ENCODE data around the gene VDR. TPM values are rescaled to one million over a fixed set of nuclear protein-coding genes. Genes with fewer than 3 reads are reported as not detected.

Gene VDR
- total RNA-seq, 1 donor from 2014 or later, result not detected

GRCh38 chr12:47938093-47938492 is 33.3 kb upstream of the VDR start:
- Mint-ChIP-seq H3K4me3 (no peak overlapping the region), H3K27me3 (ENCODE audit: insufficient read depth, low read depth) (peaks cover 4% of the 10 kb centered on the region), H3K4me1 (peaks cover 9% of the 10 kb centered on the region), H3K27ac (no peak overlapping the region), H3K36me3 (no peaks in the 10 kb centered on the region), H3K9me3 (no peaks in the 10 kb centered on the region)
- Histone ChIP-seq H2AFZ (replicated peaks) (no peak overlapping the region), H3K9ac (no peak overlapping the region), H3K36me3 (no peaks in the 10 kb centered on the region), H4K20me1 (ENCODE audit: low read depth) (no peaks in the 10 kb centered on the region), H3K9me3 (ENCODE audit: low read depth) (no peaks in the 10 kb centered on the region), H3F3A (ENCODE audit: low read depth) (no peaks in the 10 kb centered on the region), H3K27ac (no peak overlapping the region), H3K4me1 (no peaks in the 10 kb centered on the region), H3K4me3 (no peak overlapping the region), H3K27me3 (peaks cover 8% of the 10 kb centered on the region), H3K4me2 (no peak overlapping the region), H3K79me2 (ENCODE audit: low read depth) (no peaks in the 10 kb centered on the region)
- DNase-seq (ENCODE audit: low spot score), result no peak
- no peak for TF ChIP-seq CTCF (IDR thresholded peaks at IDR 0.05)
- no peak for TF ChIP-seq EZH2phosphoT487 (IDR thresholded peaks at IDR 0.05)
- TF ChIP-seq EZH2 (IDR thresholded peaks at IDR 0.05), result no peak

GRCh38 chr12:47935184-47935583 is 30.4 kb upstream of the VDR start:
- Histone ChIP-seq H3K4me1 (no peaks in the 10 kb centered on the region), H3F3A (ENCODE audit: low read depth) (no peaks in the 10 kb centered on the region), H3K4me3 (no peak overlapping the region), H3K79me2 (ENCODE audit: low read depth) (no peaks in the 10 kb centered on the region), H3K27me3 (no peaks in the 10 kb centered on the region), H3K9me3 (ENCODE audit: low read depth) (no peaks in the 10 kb centered on the region), H2AFZ (replicated peaks) (no peak overlapping the region), H3K36me3 (no peaks in the 10 kb centered on the region), H3K27ac (no peak overlapping the region), H3K4me2 (no peak overlapping the region), H4K20me1 (ENCODE audit: low read depth) (no peaks in the 10 kb centered on the region), H3K9ac (no peak overlapping the region)
- H3K4me1 Mint-ChIP-seq, result no peaks in the 10 kb centered on the region
- H3K4me3 Mint-ChIP-seq, result no peak overlapping the region
- peaks cover 3% of the 10 kb centered on the region for H3K27me3 Mint-ChIP-seq (ENCODE audit: insufficient read depth, low read depth)
- no peak for TF ChIP-seq CTCF (IDR thresholded peaks at IDR 0.05)
- TF ChIP-seq EZH2phosphoT487 (IDR thresholded peaks at IDR 0.05), result no peak
- no peak for TF ChIP-seq EZH2 (IDR thresholded peaks at IDR 0.05)
- H3K27ac Mint-ChIP-seq, result no peak overlapping the region
- no peaks in the 10 kb centered on the region for H3K9me3 Mint-ChIP-seq
- DNase-seq (ENCODE audit: low spot score), result no peak
- no peaks in the 10 kb centered on the region for H3K36me3 Mint-ChIP-seq

- H2AFZ ChIP-seq (replicated peaks), result no peak overlapping the region
- DNase-seq (ENCODE audit: low spot score), result no peak
- no peaks in the 10 kb centered on the region for H3K36me3 ChIP-seq
- Mint-ChIP-seq H3K4me1 (no peaks in the 10 kb centered on the region), H3K9me3 (no peaks in the 10 kb centered on the region), H3K27me3 (ENCODE audit: insufficient read depth, low read depth) (no peaks in the 10 kb centered on the region), H3K4me3 (no peak overlapping the region), H3K36me3 (no peaks in the 10 kb centered on the region), H3K27ac (no peak overlapping the region)
- H3K4me1 ChIP-seq, result no peaks in the 10 kb centered on the region
- TF ChIP-seq CTCF (IDR thresholded peaks at IDR 0.05) (no peak), EZH2phosphoT487 (IDR thresholded peaks at IDR 0.05) (no peak), EZH2 (IDR thresholded peaks at IDR 0.05) (no peak)
- H4K20me1 ChIP-seq (ENCODE audit: low read depth), result no peaks in the 10 kb centered on the region
- H3K4me3 ChIP-seq, result no peak overlapping the region
- H3K4me2 ChIP-seq, result no peak overlapping the region
- no peak overlapping the region for H3K9ac ChIP-seq
- peaks cover 17% of the 10 kb centered on the region for H3K27me3 ChIP-seq
- no peak overlapping the region for H3K27ac ChIP-seq
- no peaks in the 10 kb centered on the region for H3K79me2 ChIP-seq (ENCODE audit: low read depth)
- H3K9me3 ChIP-seq (ENCODE audit: low read depth), result no peaks in the 10 kb centered on the region
- H3F3A ChIP-seq (ENCODE audit: low read depth), result no peaks in the 10 kb centered on the region
Observed at GRCh38 chr12:47931187-47931586, 26.4 kb upstream of the VDR start.
